ENCODE data around the gene NCKAP5.

NCKAP5 gene

GRCh38 chr2:133477616-133477990, 90.7 kb downstream of the NCKAP5 start:
- H2BK120ac ChIP-seq (ENCODE audit: low read depth, low read length) = no peak overlapping the region
- no peak overlapping the region for H2AK5ac ChIP-seq (ENCODE audit: low read depth, low read length)
- no peak overlapping the region for H2AFZ ChIP-seq (ENCODE audit: low read length)
- no peak overlapping the region for H2BK5ac ChIP-seq (ENCODE audit: low read length)
- H3K4me2 ChIP-seq (ENCODE audit: insufficient read depth, low read length, poor library complexity, severe bottlenecking) = no peak overlapping the region
- no peak overlapping the region for H3K27ac ChIP-seq (replicated peaks; ENCODE audit: low read length)
- no peak overlapping the region for H3K14ac ChIP-seq (ENCODE audit: low read length)
- H4K91ac ChIP-seq (ENCODE audit: low read depth, low read length, poor library complexity) = no peak overlapping the region
- no peak for DNase-seq (ENCODE audit: low spot score)
- peaks cover 0 to 9% of the 10 kb centered on the region in 2 donors for H3K9me3 ChIP-seq (replicated peaks in 1 of 2; ENCODE audit: control insufficient read depth in 2 of 2, insufficient read depth in 1 of 2, low read depth in 1 of 2, low read length in 2 of 2)
- H3K36me3 ChIP-seq (replicated peaks in 1 of 2; ENCODE audit: control insufficient read depth in 2 of 2, insufficient read depth in 2 of 2, low read length in 2 of 2) = peaks cover 0 to 78% of the 10 kb centered on the region in 2 donors
- no peaks in the 10 kb centered on the region for H3K79me1 ChIP-seq (ENCODE audit: low read depth, low read length)
- H2BK15ac ChIP-seq (ENCODE audit: low read length) = no peak overlapping the region
- no peak overlapping the region for H3K18ac ChIP-seq (ENCODE audit: low read length)
- H2BK12ac ChIP-seq (ENCODE audit: low read length) = no peak overlapping the region
- H4K8ac ChIP-seq (ENCODE audit: low read depth, low read length) = no peak overlapping the region
- no peaks in the 10 kb centered on the region for H3K27me3 ChIP-seq (ENCODE audit: control insufficient read depth in 3 of 3, insufficient read depth in 3 of 3, low read depth in 1 of 3, low read length in 3 of 3)
- no peak overlapping the region for H3K23ac ChIP-seq (ENCODE audit: low read depth, low read length, poor library complexity)
- peaks cover 0 to 2% of the 10 kb centered on the region in 2 donors for H3K4me1 ChIP-seq (ENCODE audit: control insufficient read depth in 2 of 2, insufficient read depth in 1 of 2, low read depth in 1 of 2, low read length in 2 of 2)
- no peak overlapping the region for H3K4ac ChIP-seq (ENCODE audit: low read length)
- no peak overlapping the region for H3K4me3 ChIP-seq (ENCODE audit: low read length in 2 of 2)
- H3K9ac ChIP-seq (ENCODE audit: low read depth, low read length, poor library complexity) = no peak overlapping the region

DNA sequence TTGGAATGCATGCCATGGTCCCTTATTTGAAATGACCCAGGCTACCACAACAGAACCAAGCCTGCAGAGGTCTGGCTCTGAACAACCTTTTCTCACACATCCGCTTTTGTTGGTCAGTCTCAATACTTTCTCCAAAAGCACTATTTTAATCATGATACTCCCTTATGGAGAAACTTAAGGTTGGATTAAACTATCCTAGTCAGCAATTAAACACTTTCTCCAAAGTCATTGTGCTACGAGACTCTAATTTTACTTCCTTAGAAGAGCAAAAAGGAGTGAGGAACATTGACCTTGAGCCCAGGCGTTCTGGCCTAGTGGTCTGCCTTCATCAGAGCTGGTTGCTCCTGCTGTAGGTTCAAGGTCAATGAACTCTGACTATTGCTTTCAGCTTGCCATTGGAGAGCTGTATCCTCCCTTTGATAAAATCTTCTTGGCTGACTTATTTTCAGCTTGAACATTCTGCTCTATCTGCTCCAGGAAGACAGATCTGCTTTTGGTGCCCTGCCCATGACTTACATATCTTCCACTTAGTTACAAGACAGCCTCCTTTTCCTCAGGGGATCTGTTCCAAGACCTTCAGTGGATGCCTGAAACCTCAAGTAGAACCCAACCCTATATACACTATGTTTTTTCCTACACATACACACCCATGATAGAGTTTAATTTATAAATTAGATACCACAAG, 91.2 kb downstream of the NCKAP5 start:
- DNase-seq (ENCODE audit: low spot score) = no peak
- no CpG with 5 or more reads among the region's 3 CpGs for WGBS, 2 donors (ENCODE audit: extremely low coverage in 2 of 2, insufficient read length in 2 of 2, insufficient replicate concordance in 1 of 2)
- no peak overlapping the region for H2AK5ac ChIP-seq (ENCODE audit: low read depth, low read length)

DNA sequence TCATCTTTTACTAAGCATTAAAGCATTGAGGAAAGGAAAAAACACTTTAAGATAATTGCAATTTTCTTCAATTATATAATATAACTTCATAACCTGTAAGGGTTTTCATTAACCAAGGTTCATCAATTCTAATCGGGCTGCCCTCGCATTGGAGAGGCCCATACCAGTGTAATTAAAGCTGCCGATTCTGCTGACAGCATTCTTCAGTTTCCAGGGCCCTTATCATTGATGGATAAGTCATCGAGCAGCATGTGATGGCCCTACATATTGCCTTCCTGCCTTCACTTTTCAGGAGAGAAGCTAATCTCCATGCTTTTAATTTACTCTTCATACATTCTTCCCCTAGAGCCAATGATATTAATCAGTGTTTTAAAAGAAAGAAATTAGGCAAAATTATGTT, 92.0 kb downstream of the NCKAP5 start:
- Histone ChIP-seq H3K14ac (ENCODE audit: low read length) (no peak overlapping the region), H2BK12ac (ENCODE audit: low read length) (no peak overlapping the region), H4K91ac (ENCODE audit: low read depth, low read length, poor library complexity) (no peak overlapping the region), H3K4ac (ENCODE audit: low read length) (no peak overlapping the region), H2AK5ac (ENCODE audit: low read depth, low read length) (no peak overlapping the region), H2BK15ac (ENCODE audit: low read length) (no peak overlapping the region), H3K23ac (ENCODE audit: low read depth, low read length, poor library complexity) (no peak overlapping the region), H3K4me1 (ENCODE audit: control insufficient read depth in 2 of 2, insufficient read depth in 1 of 2, low read depth in 1 of 2, low read length in 2 of 2) (peaks cover 0 to 2% of the 10 kb centered on the region in 2 donors), H3K27ac (replicated peaks; ENCODE audit: low read length) (no peak overlapping the region), H3K9me3 (replicated peaks in 1 of 2; ENCODE audit: control insufficient read depth in 2 of 2, insufficient read depth in 1 of 2, low read depth in 1 of 2, low read length in 2 of 2) (peaks cover 0 to 18% of the 10 kb centered on the region in 2 donors), H2AFZ (ENCODE audit: low read length) (no peak overlapping the region), H2BK5ac (ENCODE audit: low read length) (no peak overlapping the region), H3K4me2 (ENCODE audit: insufficient read depth, low read length, poor library complexity, severe bottlenecking) (no peak overlapping the region), H3K18ac (ENCODE audit: low read length) (no peak overlapping the region), H3K36me3 (replicated peaks in 1 of 2; ENCODE audit: control insufficient read depth in 2 of 2, insufficient read depth in 2 of 2, low read length in 2 of 2) (peaks cover 0 to 79% of the 10 kb centered on the region in 2 donors), H3K4me3 (ENCODE audit: low read length in 2 of 2) (no peak overlapping the region), H3K27me3 (ENCODE audit: control insufficient read depth in 3 of 3, insufficient read depth in 3 of 3, low read depth in 1 of 3, low read length in 3 of 3) (no peaks in the 10 kb centered on the region), H2BK120ac (ENCODE audit: low read depth, low read length) (no peak overlapping the region), H4K8ac (ENCODE audit: low read depth, low read length) (no peak overlapping the region), H3K79me1 (ENCODE audit: low read depth, low read length) (no peaks in the 10 kb centered on the region), H3K9ac (ENCODE audit: low read depth, low read length, poor library complexity) (no peak overlapping the region)
- no peak for DNase-seq (ENCODE audit: low spot score)
- no CpG with 5 or more reads among the region's 4 CpGs for WGBS, 2 donors (ENCODE audit: extremely low coverage in 2 of 2, insufficient read length in 2 of 2, insufficient replicate concordance in 1 of 2)

More for the DNA sequence above, 91.2 kb downstream of the NCKAP5 start:
- Histone ChIP-seq H3K4ac (ENCODE audit: low read length) (no peak overlapping the region), H2BK15ac (ENCODE audit: low read length) (no peak overlapping the region), H3K23ac (ENCODE audit: low read depth, low read length, poor library complexity) (no peak overlapping the region), H4K91ac (ENCODE audit: low read depth, low read length, poor library complexity) (no peak overlapping the region), H3K9ac (ENCODE audit: low read depth, low read length, poor library complexity) (no peak overlapping the region), H3K36me3 (replicated peaks in 1 of 2; ENCODE audit: control insufficient read depth in 2 of 2, insufficient read depth in 2 of 2, low read length in 2 of 2) (peaks cover 0 to 78% of the 10 kb centered on the region in 2 donors), H3K9me3 (replicated peaks in 1 of 2; ENCODE audit: control insufficient read depth in 2 of 2, insufficient read depth in 1 of 2, low read depth in 1 of 2, low read length in 2 of 2) (peaks cover 0 to 11% of the 10 kb centered on the region in 2 donors), H3K79me1 (ENCODE audit: low read depth, low read length) (no peaks in the 10 kb centered on the region), H2AFZ (ENCODE audit: low read length) (no peak overlapping the region), H3K4me2 (ENCODE audit: insufficient read depth, low read length, poor library complexity, severe bottlenecking) (no peak overlapping the region), H2BK5ac (ENCODE audit: low read length) (no peak overlapping the region), H2BK120ac (ENCODE audit: low read depth, low read length) (no peak overlapping the region), H4K8ac (ENCODE audit: low read depth, low read length) (no peak overlapping the region), H3K27ac (replicated peaks; ENCODE audit: low read length) (no peak overlapping the region), H3K4me3 (ENCODE audit: low read length in 2 of 2) (no peak overlapping the region), H3K18ac (ENCODE audit: low read length) (no peak overlapping the region), H3K27me3 (ENCODE audit: control insufficient read depth in 3 of 3, insufficient read depth in 3 of 3, low read depth in 1 of 3, low read length in 3 of 3) (no peaks in the 10 kb centered on the region), H3K14ac (ENCODE audit: low read length) (no peak overlapping the region), H2BK12ac (ENCODE audit: low read length) (no peak overlapping the region), H3K4me1 (ENCODE audit: control insufficient read depth in 2 of 2, insufficient read depth in 1 of 2, low read depth in 1 of 2, low read length in 2 of 2) (peaks cover 0 to 2% of the 10 kb centered on the region in 2 donors)

DNA sequence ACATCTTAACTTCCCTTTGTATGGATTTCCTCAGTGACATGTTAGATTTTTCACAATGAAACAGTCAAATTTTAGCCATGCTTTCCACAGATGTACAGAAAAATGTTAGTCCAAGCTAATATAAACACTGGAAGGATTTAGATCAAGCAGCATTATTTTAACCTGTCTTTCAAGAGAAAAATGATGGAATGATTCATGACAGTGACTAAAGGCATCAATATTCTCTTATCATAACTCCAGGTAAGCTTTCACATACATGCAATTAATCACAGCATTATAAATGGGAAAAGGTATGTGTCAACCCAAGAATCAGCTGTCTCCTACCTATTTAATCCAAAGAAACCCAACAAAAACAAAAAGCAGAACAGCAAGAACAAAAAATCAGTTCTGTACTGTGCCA, 92.7 kb downstream of the NCKAP5 start:
- H3K23ac ChIP-seq (ENCODE audit: low read depth, low read length, poor library complexity) = no peak overlapping the region
- H2BK12ac ChIP-seq (ENCODE audit: low read length) = no peak overlapping the region
- H3K4me1 ChIP-seq (ENCODE audit: control insufficient read depth in 2 of 2, insufficient read depth in 1 of 2, low read depth in 1 of 2, low read length in 2 of 2) = peaks cover 0 to 2% of the 10 kb centered on the region in 2 donors
- H3K4me2 ChIP-seq (ENCODE audit: insufficient read depth, low read length, poor library complexity, severe bottlenecking) = no peak overlapping the region
- H2BK15ac ChIP-seq (ENCODE audit: low read length) = no peak overlapping the region
- H4K8ac ChIP-seq (ENCODE audit: low read depth, low read length) = no peak overlapping the region
- H2AFZ ChIP-seq (ENCODE audit: low read length) = no peak overlapping the region
- no peak overlapping the region for H3K4me3 ChIP-seq (ENCODE audit: low read length in 2 of 2)
- H2BK120ac ChIP-seq (ENCODE audit: low read depth, low read length) = no peak overlapping the region
- no peak overlapping the region for H2AK5ac ChIP-seq (ENCODE audit: low read depth, low read length)
- DNase-seq (ENCODE audit: low spot score) = no peak
- no peak overlapping the region for H3K18ac ChIP-seq (ENCODE audit: low read length)
- no peak overlapping the region for H3K14ac ChIP-seq (ENCODE audit: low read length)
- no peak overlapping the region for H2BK5ac ChIP-seq (ENCODE audit: low read length)
- no peak overlapping the region for H3K27ac ChIP-seq (replicated peaks; ENCODE audit: low read length)
- H3K9me3 ChIP-seq (replicated peaks in 1 of 2; ENCODE audit: control insufficient read depth in 2 of 2, insufficient read depth in 1 of 2, low read depth in 1 of 2, low read length in 2 of 2) = peaks cover 0 to 23% of the 10 kb centered on the region in 2 donors
- H3K36me3 ChIP-seq (replicated peaks in 1 of 2; ENCODE audit: control insufficient read depth in 2 of 2, insufficient read depth in 2 of 2, low read length in 2 of 2) = peaks cover 0 to 78% of the 10 kb centered on the region in 2 donors
- H3K9ac ChIP-seq (ENCODE audit: low read depth, low read length, poor library complexity) = no peak overlapping the region
- no peak overlapping the region for H4K91ac ChIP-seq (ENCODE audit: low read depth, low read length, poor library complexity)
- H3K79me1 ChIP-seq (ENCODE audit: low read depth, low read length) = no peaks in the 10 kb centered on the region
- no peak overlapping the region for H3K4ac ChIP-seq (ENCODE audit: low read length)
- H3K27me3 ChIP-seq (ENCODE audit: control insufficient read depth in 3 of 3, insufficient read depth in 3 of 3, low read depth in 1 of 3, low read length in 3 of 3) = no peaks in the 10 kb centered on the region
